Medulla oblongata (tissue), 1 donor: ENCODE data around the gene DPP4.
"Not testable (repeated sequence)": the region's sequence is repeated elsewhere in the genome, so short reads cannot be mapped to it uniquely, and the experiment has no call there.

Experiments
- DNase-seq: peaks from one replicate; pipeline ENCODE4 v3.0.0-alpha.2; 2015; ENCODE audit errors: extremely low spot score

Gene DPP4

GRCh38 chr2:161962160-161962559 is 111.9 kb downstream of the DPP4 start:
- DNase-seq = no peak

GRCh38 chr2:161961061-161961460 is 113.0 kb downstream of the DPP4 start:
- peak; percentile 16 for DNase-seq

GRCh38 chr2:161956738-161957137 is 117.3 kb downstream of the DPP4 start:
- no peak for DNase-seq

GRCh38 chr2:161955211-161955610 is 118.8 kb downstream of the DPP4 start:
- no peak for DNase-seq

GRCh38 chr2:161954103-161954502 is 119.9 kb downstream of the DPP4 start:
- no peak for DNase-seq

- DNase-seq = not testable (repeated sequence)
These were observed 120.6 kb downstream of the DPP4 start for GRCh38 chr2:161953367-161953766.

GRCh38 chr2:161952783-161953191 is 121.2 kb downstream of the DPP4 start:
- no peak for DNase-seq

GRCh38 chr2:161947836-161948235 is 126.2 kb downstream of the DPP4 start:
- no peak for DNase-seq

- DNase-seq = no peak
These were observed 126.6 kb downstream of the DPP4 start for GRCh38 chr2:161947406-161947805.

- DNase-seq = peak; percentile 49
These were observed 127.4 kb downstream of the DPP4 start for GRCh38 chr2:161946489-161947107.

GRCh38 chr2:161943011-161943410 is 131.0 kb downstream of the DPP4 start:
- DNase-seq = no peak
